Measurements from ENCODE around the gene MYO1B. TPM values are rescaled to one million over a fixed set of nuclear protein-coding genes. Genes with fewer than 3 reads are reported as not detected.

MYO1B gene
- total RNA-seq, 2 donors from 2014 or later, result 18.6 to 26.3 TPM

DNA sequence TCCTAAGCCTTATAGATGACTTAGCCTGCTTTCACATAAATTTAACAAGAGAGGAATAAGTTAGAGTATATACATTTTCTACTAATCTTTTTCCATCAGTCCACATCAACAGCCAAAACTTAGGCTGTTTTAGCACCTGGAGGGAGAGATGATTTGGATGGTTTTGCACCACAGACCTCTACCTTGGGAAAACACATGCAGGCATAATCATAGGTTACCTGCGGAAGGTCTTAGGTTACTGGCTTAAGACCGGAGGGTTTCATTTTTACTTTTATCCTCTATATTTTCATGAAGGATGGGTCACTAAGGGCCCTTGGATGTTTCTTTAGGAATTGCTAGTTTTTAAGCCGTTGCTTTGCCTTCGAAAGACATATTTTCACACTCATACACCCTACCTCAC lies 66.0 kb downstream of the MYO1B start:
- DNase-seq (no peak), ATAC-seq (no peak)
- intact Hi-C loops (cut with DNase I), result no loop called here

DNA sequence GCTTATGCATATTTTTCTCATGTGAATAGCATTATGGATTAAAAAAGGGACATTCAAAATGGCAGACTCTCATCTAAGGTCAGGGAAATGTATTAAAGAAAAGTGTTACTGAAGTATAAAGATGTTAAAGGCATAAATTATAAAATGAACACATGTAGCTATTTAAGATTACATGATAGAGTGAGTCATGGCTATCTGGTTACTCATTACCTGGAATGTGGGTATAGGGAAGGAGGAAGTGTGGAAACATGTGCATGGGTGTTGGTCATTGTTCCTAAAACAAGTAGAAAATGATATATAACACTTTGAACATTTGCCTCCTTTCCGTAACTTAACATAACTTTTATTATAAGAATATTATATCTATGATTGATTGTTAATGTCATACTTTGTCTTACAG lies 66.4 kb downstream of the MYO1B start:
- intact Hi-C loops (cut with DNase I), result no loop called here
- ATAC-seq, result peak in 1 of 2 donors; percentile 38

DNA sequence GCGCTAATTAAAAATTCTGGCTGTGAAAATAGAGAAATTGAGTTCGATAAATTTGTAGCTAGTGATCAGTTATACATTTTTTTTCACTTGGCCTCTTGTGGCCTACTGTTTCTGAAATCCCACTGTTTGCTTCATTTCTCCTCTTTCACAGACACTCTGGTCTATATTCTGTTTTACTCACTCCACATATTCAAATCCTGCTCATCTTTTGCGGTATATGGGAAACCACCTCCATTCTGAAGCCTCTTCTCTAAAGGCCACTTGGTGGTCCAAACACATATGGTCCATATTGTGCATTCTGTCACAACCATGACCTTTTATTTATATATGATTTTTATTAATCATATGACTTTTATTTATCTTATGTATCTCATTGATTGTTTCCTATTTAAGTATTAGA lies 67.0 kb downstream of the MYO1B start:
- no peak for DNase-seq
- intact Hi-C loops (cut with DNase I), result no loop called here
- no peak for ATAC-seq

More for the DNA sequence above, 66.4 kb downstream of the MYO1B start:
- no peak for DNase-seq

DNA sequence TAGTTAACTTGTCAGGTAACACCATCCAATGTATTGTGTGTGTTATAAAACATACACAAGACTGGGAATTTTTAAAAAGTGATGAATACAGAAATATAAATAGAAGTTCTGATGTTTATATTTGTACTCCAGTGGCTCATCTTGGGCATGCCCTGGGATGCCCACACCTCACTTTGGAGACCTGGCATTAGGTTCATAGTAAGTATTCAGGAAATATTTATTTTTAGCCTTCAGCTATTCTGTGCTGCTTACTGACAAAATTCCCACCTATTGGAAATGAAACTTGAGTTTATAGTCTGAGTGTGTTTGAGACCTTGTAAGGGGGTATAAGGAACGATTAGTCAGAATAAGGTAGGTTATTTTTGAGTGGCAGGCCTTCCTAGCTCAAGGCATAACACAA lies 67.5 kb downstream of the MYO1B start:
- ATAC-seq (no peak), DNase-seq (no peak)
- intact Hi-C loops (cut with DNase I), result no loop called here

DNA sequence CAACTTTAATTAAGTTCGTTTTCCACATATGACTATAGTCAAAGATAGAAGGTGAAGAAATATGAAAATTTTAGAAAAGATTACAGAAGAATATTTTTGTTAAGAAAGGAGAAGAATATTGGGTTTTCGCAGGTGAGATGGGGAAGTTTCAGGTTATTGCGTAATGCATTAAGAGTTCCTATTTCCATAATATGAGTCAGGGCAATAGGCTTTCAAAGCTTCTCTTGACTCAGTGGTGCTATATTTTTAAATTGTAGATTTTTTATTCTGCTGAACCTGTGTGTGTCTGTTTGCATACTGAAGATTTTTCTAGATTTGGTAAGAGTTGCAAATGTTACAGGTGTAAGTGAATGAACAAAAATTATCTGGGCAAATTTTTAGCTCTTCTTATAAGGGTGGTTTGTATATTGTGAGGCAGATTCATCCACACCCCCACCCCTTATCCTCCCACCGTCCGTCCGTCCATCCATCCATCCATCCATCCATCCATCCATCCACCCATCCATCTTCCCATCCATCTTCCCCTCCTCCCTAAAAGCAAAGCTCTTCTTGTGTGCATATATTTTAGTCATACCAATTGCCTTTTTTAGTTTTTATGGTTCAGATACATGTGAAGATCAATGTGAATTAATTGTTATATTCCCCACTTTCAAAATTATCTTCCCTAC lies 69.6 kb downstream of the MYO1B start:
- intact Hi-C loops (cut with DNase I), result no loop called here
- no peak for ATAC-seq
- no peak for DNase-seq

DNA sequence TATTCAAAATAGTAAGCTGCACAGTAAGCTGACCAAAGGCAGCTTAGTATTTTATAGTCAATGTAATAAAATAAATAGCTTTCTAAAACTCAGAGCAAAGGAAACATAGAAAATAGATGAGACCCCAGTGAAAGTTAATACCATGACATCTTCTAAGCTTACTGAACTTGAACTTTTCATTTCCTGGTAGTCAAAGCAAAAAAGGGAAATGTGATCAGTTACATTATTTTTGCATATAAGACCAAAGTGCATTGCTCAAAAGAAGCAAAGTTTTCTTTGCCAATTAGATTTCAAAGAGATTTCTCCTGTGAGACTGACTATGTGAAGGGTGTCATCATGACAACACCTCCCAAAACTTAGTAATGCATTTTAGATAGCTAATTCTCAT lies 70.2 kb downstream of the MYO1B start:
- intact Hi-C loops (cut with DNase I), result no loop called here
- DNase-seq (no peak), ATAC-seq (no peak)

DNA sequence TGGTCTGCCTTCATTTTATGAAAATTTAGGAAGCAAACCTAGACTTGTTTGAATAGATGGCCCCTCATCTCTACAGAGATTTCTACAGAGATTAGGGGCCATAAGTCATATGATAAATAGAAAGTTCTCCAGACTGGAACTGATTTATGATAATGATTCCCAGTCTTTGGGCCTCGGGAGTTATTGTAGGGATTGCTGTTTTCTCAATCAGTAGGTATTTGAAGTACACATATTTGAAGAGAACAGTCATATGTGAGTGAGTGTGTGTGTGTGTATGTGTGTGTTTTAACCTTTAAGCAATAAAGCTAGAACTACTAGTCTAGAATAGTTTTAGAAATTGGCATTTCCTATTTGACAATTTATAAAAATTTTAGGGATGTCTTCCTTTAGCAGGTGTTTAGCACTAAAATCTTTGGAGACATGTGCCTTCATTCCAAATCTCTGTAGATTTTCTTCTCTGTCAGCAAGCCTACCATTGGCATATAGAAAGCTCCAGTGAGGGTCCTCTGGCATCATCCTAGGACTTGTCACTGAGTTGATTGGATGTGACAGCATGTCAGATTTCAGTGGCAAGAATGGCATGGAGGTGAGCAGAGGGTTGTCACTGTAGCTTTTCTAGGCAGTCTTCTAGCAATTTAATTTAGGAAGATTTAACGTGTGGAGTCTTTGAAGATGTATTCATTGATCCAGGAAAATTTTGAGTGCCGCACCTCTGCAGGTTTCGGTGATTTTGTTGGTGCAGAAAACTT lies 71.2 kb downstream of the MYO1B start:
- DNase-seq, result no peak
- intact Hi-C loops (cut with DNase I), result no loop called here
- ATAC-seq, result no peak

DNA sequence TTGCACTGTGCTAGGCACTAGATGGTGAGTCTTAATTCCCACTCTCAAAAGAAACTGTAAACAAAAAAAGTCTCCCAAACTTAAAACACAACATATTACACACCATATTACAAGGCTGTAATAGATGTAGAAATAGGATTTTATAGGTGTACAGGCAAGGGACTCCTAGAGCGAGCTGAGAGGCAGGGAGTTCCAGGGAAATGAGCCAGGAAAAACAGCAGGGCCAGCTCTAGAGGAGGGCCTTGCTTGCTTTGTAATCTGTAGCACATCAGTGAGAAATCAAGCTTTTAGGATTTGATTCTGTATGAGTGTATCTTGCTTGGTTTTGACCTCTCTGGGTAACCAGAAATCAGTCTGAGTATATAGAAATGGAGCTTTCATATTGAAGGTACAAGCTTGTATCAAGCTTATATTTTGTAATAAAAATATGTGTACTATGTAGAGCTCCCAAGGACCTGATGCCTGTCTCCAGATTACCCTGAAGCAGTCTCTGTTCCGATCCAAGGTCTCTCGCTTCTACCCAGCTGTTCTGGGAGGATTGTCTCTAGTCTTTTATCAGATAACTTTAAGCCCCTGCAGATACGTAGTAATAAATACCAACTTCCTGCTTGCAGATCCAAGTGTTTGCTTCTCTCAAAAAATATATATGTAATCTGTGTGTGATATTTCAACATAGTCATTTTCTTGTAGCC lies 73.0 kb downstream of the MYO1B start:
- ATAC-seq, result peak; percentile 67 to 77
- intact Hi-C loops (cut with DNase I), result no loop called here
- no peak for DNase-seq

DNA sequence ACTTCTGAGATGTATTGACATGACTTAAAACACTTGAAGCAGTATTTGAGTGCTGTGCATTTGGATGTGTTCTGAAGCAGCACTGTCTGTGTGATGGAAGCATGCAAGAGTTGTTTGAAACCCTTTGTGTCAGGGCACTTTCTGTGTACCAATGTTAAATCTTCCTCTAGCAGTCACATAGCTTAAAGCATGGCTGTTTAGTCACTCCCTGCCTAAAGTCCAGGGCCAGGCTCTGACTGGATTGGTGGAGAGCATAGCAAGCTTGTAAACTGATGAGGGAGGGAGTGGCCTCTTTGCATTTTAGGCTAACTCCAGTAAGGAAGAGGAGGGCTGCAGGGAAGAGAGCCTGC lies 73.5 kb downstream of the MYO1B start:
- intact Hi-C loops (cut with DNase I), result no loop called here
- ATAC-seq, result peak in 1 of 2 donors; percentile 63
- no peak for DNase-seq

DNA sequence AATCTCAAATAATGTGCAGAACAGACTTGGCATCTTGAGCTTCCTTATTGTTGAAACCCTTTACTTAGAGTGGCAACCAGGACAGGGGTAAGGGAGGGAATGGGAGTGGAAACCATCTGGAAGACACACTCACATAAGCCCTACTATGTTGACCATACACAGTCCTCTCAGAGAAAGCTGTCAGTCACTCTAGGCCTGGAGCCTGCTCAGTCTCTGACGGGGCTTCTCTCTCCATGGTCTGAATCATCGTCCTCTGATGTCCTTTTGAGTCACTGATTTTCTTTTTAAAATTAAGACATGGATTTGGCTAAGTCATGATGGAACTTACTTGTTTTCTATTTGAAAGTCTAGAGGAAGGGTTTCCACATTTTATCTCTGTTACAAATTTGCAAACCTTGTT lies 74.0 kb downstream of the MYO1B start:
- no peak for DNase-seq
- intact Hi-C loops (cut with DNase I), result no loop called here
- peak in 1 of 2 donors; percentile 60 for ATAC-seq

DNA sequence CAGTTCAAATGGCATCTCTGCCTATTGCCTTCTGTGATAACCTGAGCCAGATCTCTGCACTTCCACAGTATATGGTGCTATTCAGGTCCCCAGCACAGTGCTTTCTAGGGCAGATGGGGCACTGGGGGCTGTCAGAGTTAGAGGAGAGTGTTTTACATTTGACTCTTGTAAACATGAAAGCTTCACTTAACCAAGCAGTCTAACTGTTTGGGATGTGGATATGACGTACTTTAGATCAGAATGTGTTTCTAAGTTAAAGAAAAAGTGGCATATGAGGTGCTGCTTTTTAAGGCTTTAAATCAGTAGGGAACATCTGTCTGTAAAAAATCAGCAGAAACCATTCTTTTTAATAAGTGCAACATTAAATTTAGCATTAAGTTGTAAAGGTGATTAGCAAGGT lies 75.7 kb downstream of the MYO1B start:
- no peak for DNase-seq
- intact Hi-C loops (cut with DNase I), result no loop called here
- no peak for ATAC-seq

DNA sequence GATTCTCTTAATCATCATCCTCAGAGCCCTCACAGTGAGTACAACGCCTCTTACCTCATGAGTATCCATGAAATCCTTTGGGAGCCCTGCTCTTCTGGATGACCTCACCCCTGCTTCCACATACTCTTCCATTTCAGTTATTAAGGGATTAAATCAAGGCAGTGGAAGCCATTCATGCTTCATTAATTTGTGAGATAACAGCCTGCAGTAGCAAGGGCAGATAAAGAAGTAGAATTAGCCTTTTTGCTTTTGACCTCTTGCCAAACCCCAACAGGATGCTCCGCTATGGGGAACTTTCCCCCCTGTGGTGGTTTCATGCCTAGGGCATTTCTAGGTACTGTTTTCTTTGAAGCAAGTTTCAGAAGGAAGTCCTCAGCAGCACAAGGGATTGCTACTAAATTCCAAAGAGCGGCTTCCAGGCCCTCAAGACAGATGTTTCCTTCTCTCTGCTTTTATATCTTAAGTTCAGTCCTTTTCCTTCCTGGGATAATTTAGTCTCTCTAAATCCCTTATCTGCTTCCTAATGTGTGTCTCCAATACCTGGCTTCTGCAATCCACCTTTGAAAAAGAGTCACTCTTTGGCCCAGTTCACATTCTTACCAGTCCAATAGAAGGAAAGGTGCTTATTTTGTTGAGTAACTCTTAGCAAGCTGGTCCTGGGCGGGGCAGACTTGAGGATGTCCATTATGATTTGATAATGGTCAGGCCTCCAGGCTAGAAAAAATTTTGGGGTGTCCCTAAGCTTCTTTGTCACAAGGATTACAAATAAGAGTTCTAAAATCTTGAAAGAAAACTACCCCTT lies 76.9 kb downstream of the MYO1B start:
- intact Hi-C loops (cut with DNase I), result no loop called here
- peak in 1 of 2 donors; percentile 45 for ATAC-seq
- no peak for DNase-seq

DNA sequence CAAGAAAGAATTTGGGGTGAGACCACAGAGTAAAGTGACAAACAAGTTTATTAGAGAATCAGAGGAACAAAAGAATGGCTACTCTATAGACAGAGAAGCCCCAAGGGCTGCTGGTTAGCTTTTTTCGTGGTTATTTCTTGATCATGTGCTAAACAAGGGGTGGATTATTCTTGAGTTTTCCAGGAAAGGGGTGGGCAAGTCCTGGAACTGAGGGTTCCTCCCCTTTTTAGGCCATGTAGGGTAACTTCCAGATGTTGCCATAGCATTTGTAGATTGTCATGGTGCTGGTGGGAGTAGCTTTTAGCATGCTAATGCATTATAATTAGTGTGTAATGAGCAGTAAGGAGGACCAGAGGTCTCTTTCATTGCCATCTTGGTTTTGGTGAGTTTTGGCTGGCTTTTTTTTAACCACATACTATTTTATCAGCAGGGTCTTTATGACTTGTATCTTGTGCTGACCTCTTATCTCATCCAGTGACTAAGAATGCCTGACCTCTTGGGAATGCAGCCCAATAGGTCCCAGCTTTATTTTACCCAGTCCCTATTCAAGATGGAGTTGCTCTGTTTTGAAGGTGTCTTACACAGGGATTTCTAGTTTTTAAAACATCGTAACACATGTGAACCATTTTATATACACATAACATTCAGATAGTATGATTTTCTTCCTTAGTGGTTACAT lies 77.8 kb downstream of the MYO1B start:
- no peak for ATAC-seq
- DNase-seq, result no peak
- intact Hi-C loops (cut with DNase I), result no loop called here

DNA sequence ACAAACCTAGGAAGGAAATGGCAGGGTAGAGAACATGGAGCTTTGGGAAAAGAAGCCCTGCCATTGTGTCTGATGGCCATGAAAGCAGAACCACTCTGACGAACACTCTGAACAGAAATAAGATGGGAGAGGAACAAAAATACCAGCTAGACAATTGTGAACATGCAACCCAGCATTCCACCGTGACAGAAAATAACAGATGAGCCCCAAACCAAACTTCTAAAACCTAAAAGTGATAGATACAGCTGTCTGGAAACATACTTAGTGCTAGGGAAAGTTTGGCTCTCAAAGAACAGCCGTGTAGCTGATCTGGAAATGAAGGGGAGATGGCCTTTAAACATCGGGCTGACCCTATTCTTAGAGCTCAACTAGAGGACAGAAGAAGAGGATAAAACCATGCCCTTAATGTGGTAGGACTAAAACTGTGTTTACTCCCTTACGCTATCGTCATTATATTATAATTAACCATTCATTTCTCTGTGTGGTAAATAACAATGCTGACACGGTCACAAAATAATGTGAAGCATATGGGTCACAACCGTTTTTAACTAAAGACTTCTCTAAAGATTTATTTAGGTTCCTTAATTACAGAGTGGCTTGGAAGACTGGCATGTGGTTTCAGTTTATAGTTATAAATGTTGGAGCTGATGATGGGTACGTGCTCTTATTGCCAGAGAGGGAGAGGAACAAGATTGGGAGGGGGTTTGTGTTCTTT lies 80.6 kb downstream of the MYO1B start:
- DNase-seq (no peak), ATAC-seq (no peak)
- intact Hi-C loops (cut with DNase I), result no loop called here

DNA sequence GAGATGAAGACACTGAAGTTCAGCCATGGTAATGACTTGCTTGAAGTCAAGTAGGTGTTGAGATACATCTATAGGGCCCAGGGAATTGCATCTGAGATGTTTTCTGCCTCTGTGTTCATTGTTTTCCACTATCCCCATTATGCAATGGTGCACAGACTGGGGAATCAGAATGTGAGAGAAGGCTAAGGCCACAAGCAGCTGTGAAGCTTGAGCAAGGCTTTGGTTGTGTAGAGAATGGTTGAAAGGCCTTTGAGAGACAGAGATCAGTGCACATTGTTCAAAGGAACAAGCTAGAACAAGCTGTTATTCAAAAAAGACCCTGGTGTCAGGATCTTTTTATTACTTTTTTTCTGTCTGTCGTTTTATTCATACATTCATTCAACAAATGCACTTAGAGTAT lies 82.3 kb downstream of the MYO1B start:
- DNase-seq (no peak), ATAC-seq (no peak)
- intact Hi-C loops (cut with DNase I), result no loop called here

DNA sequence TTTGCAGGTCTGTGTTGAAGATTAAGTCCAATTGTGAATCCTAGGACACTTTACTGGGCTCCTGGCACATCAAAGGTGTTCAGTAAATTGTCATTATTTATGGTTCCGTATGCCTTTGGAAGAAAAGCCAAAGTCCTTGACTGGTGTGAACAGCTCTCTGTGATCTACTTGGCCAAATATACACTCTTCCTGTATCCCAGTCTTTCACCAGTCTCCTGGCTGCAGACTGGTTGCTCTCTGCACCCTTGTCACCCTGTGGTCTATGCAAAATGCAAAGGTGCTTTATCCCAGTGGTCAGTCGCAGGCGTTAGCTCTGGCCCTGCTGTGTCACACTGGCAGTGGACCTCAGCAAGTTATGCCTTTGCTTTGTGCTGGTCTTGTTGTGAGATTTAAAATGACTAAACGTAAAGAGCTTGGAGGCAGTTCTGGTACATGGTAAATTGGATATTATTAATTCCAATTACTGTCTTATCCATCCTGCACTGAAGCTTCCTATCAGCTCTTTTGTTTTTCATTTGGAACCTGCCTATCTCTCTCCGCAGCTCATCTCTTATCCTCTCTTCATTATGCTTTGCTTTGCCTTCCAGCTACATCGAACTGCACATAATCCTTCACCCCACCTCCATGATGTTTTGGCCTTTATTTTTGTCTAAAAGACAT lies 83.1 kb downstream of the MYO1B start:
- ATAC-seq (no peak), DNase-seq (no peak)
- intact Hi-C loops (cut with DNase I), result no loop called here

DNA sequence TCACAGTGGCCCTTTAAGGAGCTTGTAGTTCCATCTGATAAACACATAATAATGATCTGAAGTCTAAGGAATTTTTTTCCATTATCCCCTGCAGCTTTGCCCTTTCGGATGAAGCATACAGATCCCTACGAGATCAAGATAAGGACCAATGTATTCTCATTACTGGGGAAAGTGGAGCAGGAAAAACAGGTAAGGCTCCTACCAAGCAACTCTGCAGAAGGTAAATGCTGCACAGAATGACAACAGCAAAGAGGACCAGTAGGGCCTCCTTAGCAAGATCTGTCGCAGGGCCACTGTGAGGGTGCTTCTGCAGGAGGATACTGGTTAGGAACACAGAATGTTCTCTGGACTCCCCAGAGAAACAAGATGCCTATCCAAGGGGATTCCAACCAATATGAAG lies 84.6 kb downstream of the MYO1B start:
- DNase-seq, result no peak
- intact Hi-C loops (cut with DNase I), result no loop called here

DNA sequence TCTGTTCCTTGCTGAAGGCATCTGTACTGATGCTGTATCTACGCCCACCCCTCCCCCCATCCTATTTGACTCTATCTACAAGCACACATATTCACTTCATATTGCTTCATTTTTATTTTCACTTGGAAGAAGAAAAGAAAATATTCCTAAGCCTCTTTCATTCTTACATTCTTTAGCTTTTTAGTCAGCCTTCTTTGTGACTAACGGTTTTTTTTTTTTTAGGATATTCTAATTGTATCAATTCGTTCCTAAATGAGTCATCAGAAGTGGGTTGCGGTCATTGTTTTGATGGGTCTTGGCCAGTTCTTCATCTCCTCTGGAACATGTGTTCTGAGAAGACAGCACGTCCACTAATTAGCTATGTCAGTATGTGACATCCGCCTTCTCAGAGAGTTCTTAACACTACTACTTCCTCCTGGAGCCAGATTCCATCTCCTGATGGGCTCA lies 88.7 kb downstream of the MYO1B start:
- intact Hi-C loops (cut with DNase I), result no loop called here
- DNase-seq, result no peak
- peak in 1 of 2 donors; percentile 65 for ATAC-seq

More for the DNA sequence above, 84.6 kb downstream of the MYO1B start:
- ATAC-seq, result no peak
